Transverse colon (tissue), 4 donors: ENCODE measurements around the gene ST7L.
"Not testable (repeated sequence)": the region's sequence is repeated elsewhere in the genome, so short reads cannot be mapped to it uniquely, and the experiment has no call there.

Source experiments
- CTCF ChIP-seq, 5 experiments: fragments of 200-600 bp in 3 of 5; fragments of 450-650 bp in 2 of 5; sonication (generic) in 3 of 5; IDR thresholded peaks; 1 replicate in 2 of 5; 2 replicates in 3 of 5; pipeline ENCODE4 v1.5.1; 2016 to 2017; ENCODE audit warnings: antibody characterized with exemption in 5 of 5, inconsistent platforms in 3 of 5, mild to moderate bottlenecking in 2 of 5, moderate library complexity in 1 of 5
- EP300 ChIP-seq: sonication (generic); formaldehyde crosslinking; IDR thresholded peaks from one replicate; pipeline ENCODE4 v1.6.1; 2017; ENCODE audit warnings: antibody characterized with exemption, low read depth
- POLR2AphosphoS5 ChIP-seq, 3 donors: sonication (generic); formaldehyde crosslinking; IDR thresholded peaks; one replicate each; pipeline ENCODE4 v1.6.1; 2016; ENCODE audit warnings: antibody characterized with exemption in 3 of 3

DNA sequence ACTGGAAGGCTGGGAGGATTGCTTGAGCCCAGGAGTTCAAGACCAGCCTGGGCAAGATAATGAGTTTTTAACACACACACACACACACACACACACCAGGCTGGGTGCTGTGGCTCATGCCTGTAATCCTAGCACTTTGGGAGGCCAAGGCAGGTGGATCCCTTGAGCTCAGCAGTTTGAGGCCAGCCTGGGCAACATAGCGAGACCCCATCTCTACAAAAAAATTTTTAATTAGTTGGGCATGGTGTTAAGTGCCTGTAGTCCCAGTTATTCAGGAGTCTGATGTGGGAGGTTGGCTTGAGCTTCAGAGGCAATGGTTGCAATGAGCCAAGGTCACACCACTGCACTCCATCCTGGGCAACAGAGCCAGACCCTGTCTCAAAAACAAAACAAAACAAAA lies 132.9 kb downstream of the ST7L start:
- not testable (repeated sequence) for TF ChIP-seq EP300; POLR2AphosphoS5 (IDR thresholded peaks at IDR 0.05); CTCF (IDR thresholded peaks at IDR 0.05)
